HG02938 (cell line): ENCODE measurements around the gene TRAPPC4.
"Not testable (repeated sequence)": the region's sequence is repeated elsewhere in the genome, so short reads cannot be mapped to it uniquely, and the experiment has no call there.

Experiments
- ATAC-seq: cut with Tn5 transposase; IDR thresholded peaks from one replicate; pipeline ENCODE4 v1.9.1; 2021; ENCODE audit warnings: mild to moderate bottlenecking, moderate library complexity; ENCODE audit not compliant: unreplicated experiment

Gene TRAPPC4

GRCh38 chr11:119018074-119018938 is at the start of gene TRAPPC4, which contains the start of gene RPS25:
TSS of gene TRAPPC4 (plus strand) at chr11:119018766. CDS start at chr11:119018796, 30 bp downstream.
TSS of gene RPS25 (minus strand) at chr11:119018343. CDS start at chr11:119018284, 59 bp downstream.
- ATAC-seq: peak; percentile 90

GRCh38 chr11:118969508-118969907 is 49.1 kb upstream of the TRAPPC4 start:
- not testable (repeated sequence) for ATAC-seq

- no peak for ATAC-seq
These were observed 46.9 kb upstream of the TRAPPC4 start, which contains the start of gene FOXR1 for GRCh38 chr11:118971646-118972045. TSS of gene FOXR1 (plus strand) at chr11:118971761. CDS start at chr11:118971932, 171 bp downstream.

- no peak for ATAC-seq
These were observed 44.6 kb upstream of the TRAPPC4 start for GRCh38 chr11:118973985-118974384.

- no peak for ATAC-seq
These were observed 42.5 kb upstream of the TRAPPC4 start for GRCh38 chr11:118975771-118976709.

- no peak for ATAC-seq
These were observed 39.1 kb upstream of the TRAPPC4 start for GRCh38 chr11:118979434-118979833.

- ATAC-seq: no peak
These were observed 38.2 kb upstream of the TRAPPC4 start for GRCh38 chr11:118980191-118980881.

- ATAC-seq: not testable (repeated sequence)
These were observed 34.2 kb upstream of the TRAPPC4 start for GRCh38 chr11:118984337-118984736.

GRCh38 chr11:118984825-118985224 is 33.7 kb upstream of the TRAPPC4 start:
- no peak for ATAC-seq

- ATAC-seq: no peak
These were observed 30.3 kb upstream of the TRAPPC4 start for GRCh38 chr11:118988280-118988679.

GRCh38 chr11:118991486-118992038 is 27.0 kb upstream of the TRAPPC4 start:
- not testable (repeated sequence) for ATAC-seq

GRCh38 chr11:118996926-118997626 is 21.5 kb upstream of the TRAPPC4 start:
- ATAC-seq: peak; percentile 9

GRCh38 chr11:118997627-118998387 is 20.8 kb upstream of the TRAPPC4 start, which contains the start of gene CENATAC:
TSS of gene CENATAC (plus strand) at chr11:118998138. CDS start at chr11:118998198, 60 bp downstream.
- ATAC-seq: peak; percentile 83

- ATAC-seq: peak; percentile 26
These were observed 20.2 kb upstream of the TRAPPC4 start for GRCh38 chr11:118998388-118998717.

GRCh38 chr11:118998822-118999221 is 19.7 kb upstream of the TRAPPC4 start:
- ATAC-seq: no peak

- no peak for ATAC-seq
These were observed 17.7 kb upstream of the TRAPPC4 start for GRCh38 chr11:119000906-119001305.

GRCh38 chr11:119006656-119007055 is 11.9 kb upstream of the TRAPPC4 start:
- ATAC-seq: no peak

GRCh38 chr11:119011476-119012053 is 7.0 kb upstream of the TRAPPC4 start:
- ATAC-seq: no peak
